Measurements from ENCODE around the gene CHST12. TPM values are rescaled to one million over a fixed set of nuclear protein-coding genes. Genes with fewer than 3 reads are reported as not detected.
"Not testable (repeated sequence)": the region's sequence is repeated elsewhere in the genome, so short reads cannot be mapped to it uniquely, and the experiment has no call there.

Gene CHST12
- total RNA-seq, 6 experiments from 2014 or later: 3.0 to 7.9 (median 5.7) TPM

- DNase-seq (no peak), ATAC-seq (no peak)
- H3K4me1 ChIP-seq: peaks cover 0 to 4% (median 0%) of the 10 kb centered on the region in 4 donors
- H3K9me3 ChIP-seq: no peaks in the 10 kb centered on the region
- peaks cover 0 to 29% (median 18%) of the 10 kb centered on the region in 4 donors for H3K36me3 ChIP-seq
- WGBS (ENCODE audit: insufficient coverage, low coverage, low lambda C conversion rate, missing lambda C conversion rate): 90% methylated on average over 10 of the region's 21 CpGs
- H3K27ac ChIP-seq: no peak overlapping the region
- no peak for TF ChIP-seq CTCF (IDR thresholded peaks at IDR 0.05)
- no peak overlapping the region for H3K4me3 ChIP-seq
- no peaks in the 10 kb centered on the region for H3K27me3 ChIP-seq
- intact Hi-C loops (cut with DNase I): no loop called here
These were observed 21.4 kb upstream of the CHST12 start for GRCh38 chr7:2381881-2382509.

GRCh38 chr7:2383543-2384274 is 19.7 kb upstream of the CHST12 start:
- Histone ChIP-seq H3K27me3 (no peaks in the 10 kb centered on the region), H3K4me3 (no peak overlapping the region), H3K9me3 (no peaks in the 10 kb centered on the region), H3K36me3 (peaks cover 0 to 26% (median 14%) of the 10 kb centered on the region in 4 donors), H3K4me1 (no peaks in the 10 kb centered on the region), H3K27ac (no peak overlapping the region)
- WGBS (ENCODE audit: insufficient coverage, low coverage, low lambda C conversion rate, missing lambda C conversion rate): 83% methylated on average over 4 of the region's 29 CpGs
- no peak for ATAC-seq
- intact Hi-C loops (cut with DNase I): no loop called here
- DNase-seq: no peak
- TF ChIP-seq POLR2A (IDR thresholded peaks at IDR 0.05): no peak
- TF ChIP-seq CTCF (IDR thresholded peaks at IDR 0.05): no peak

- intact Hi-C loops (cut with DNase I): no loop called here
- Histone ChIP-seq H3K4me3 (no peak overlapping the region), H3K27ac (no peak overlapping the region), H3K27me3 (no peaks in the 10 kb centered on the region), H3K4me1 (no peaks in the 10 kb centered on the region), H3K9me3 (no peaks in the 10 kb centered on the region), H3K36me3 (peaks cover 0 to 18% (median 9%) of the 10 kb centered on the region in 4 donors)
- WGBS (ENCODE audit: insufficient coverage, low coverage, low lambda C conversion rate, missing lambda C conversion rate): 76% methylated on average over 4 of the region's 19 CpGs
- DNase-seq (no peak), ATAC-seq (no peak)
- TF ChIP-seq CTCF (IDR thresholded peaks at IDR 0.05) (no peak), POLR2A (IDR thresholded peaks at IDR 0.05) (no peak)
These were observed 18.8 kb upstream of the CHST12 start for GRCh38 chr7:2384354-2385243.

DNA sequence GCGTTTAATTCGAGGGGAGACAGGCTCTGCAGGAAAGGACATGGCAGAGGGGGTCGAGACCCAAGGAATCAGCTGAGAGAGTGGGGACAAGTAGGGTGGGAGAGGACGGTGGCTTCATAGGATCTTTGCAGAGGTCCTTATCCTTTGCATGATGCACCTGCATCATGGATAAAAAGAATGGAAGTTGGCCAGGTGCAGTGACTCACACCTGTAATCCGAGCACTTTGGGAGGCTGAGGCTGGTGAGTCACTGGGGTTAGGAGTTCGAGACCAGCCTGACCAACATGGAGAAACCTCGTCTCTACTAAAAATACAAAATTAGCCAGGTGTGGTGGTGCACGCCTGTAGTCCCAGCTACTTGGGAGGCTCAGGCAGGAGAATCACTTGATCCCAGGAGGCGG is 17.3 kb upstream of the CHST12 start:
- DNase-seq; ATAC-seq; H3K36me3 ChIP-seq; intact Hi-C loops (cut with DNase I); H3K27ac ChIP-seq; H3K4me1 ChIP-seq; H3K4me3 ChIP-seq; H3K9me3 ChIP-seq; H3K27me3 ChIP-seq: not testable (repeated sequence)
- WGBS (ENCODE audit: insufficient coverage, low coverage, low lambda C conversion rate, missing lambda C conversion rate): 81% methylated on average over 5 of the region's 9 CpGs

Measured in right lobe of liver (tissue), 6 donors.